NCI-H1092 treated with DMSO at 0.1 percent for 48 hours (cell line): ENCODE measurements around the gene FBXO21.
"Not testable (repeated sequence)": the region's sequence is repeated elsewhere in the genome, so short reads cannot be mapped to it uniquely, and the experiment has no call there.

ENCODE experiments used
- DNase-seq: peaks from one replicate; lab custom pipeline; 2025; lab: John Stamatoyannopoulos, UW

FBXO21 gene

GRCh38 chr12:117199956-117200744, 9.9 kb upstream of the FBXO21 start:
- not testable (repeated sequence) for DNase-seq

- not testable (repeated sequence) for DNase-seq
Measured at GRCh38 chr12:117196334-117196733, 6.1 kb upstream of the FBXO21 start.

GRCh38 chr12:117195027-117195426, 4.8 kb upstream of the FBXO21 start:
- DNase-seq, result not testable (repeated sequence)

- no peak for DNase-seq
Measured at GRCh38 chr12:117193903-117194302, 3.6 kb upstream of the FBXO21 start.

- not testable (repeated sequence) for DNase-seq
Measured at GRCh38 chr12:117192581-117192980, 2.3 kb upstream of the FBXO21 start.

GRCh38 chr12:117192057-117192456, 1.8 kb upstream of the FBXO21 start:
- DNase-seq, result no peak

- peak; percentile 25 for DNase-seq
Measured at GRCh38 chr12:117189725-117190209, 503 bp downstream of the FBXO21 start.

GRCh38 chr12:117188961-117189724, 1.1 kb downstream of the FBXO21 start:
- DNase-seq, result peak; percentile 25

GRCh38 chr12:117188121-117188665, 2.1 kb downstream of the FBXO21 start:
- DNase-seq, result no peak

GRCh38 chr12:117187421-117187820, 2.8 kb downstream of the FBXO21 start:
- DNase-seq, result no peak

GRCh38 chr12:117182866-117183265, 7.4 kb downstream of the FBXO21 start:
- no peak for DNase-seq

- not testable (repeated sequence) for DNase-seq
Measured at GRCh38 chr12:117181468-117181843, 8.8 kb downstream of the FBXO21 start.

GRCh38 chr12:117180758-117181467, 9.4 kb downstream of the FBXO21 start:
- no peak for DNase-seq

- no peak for DNase-seq
Measured at GRCh38 chr12:117178745-117179144, 11.5 kb downstream of the FBXO21 start.

- DNase-seq, result no peak
Measured at GRCh38 chr12:117178301-117178700, 12.0 kb downstream of the FBXO21 start.

GRCh38 chr12:117172168-117172567, 18.1 kb downstream of the FBXO21 start:
- DNase-seq, result no peak

GRCh38 chr12:117171499-117172162, 18.6 kb downstream of the FBXO21 start:
- no peak for DNase-seq

- DNase-seq, result no peak
Measured at GRCh38 chr12:117169548-117169947, 20.7 kb downstream of the FBXO21 start.

- DNase-seq, result no peak
Measured at GRCh38 chr12:117168976-117169375, 21.3 kb downstream of the FBXO21 start.

- DNase-seq, result no peak
Measured at GRCh38 chr12:117167769-117168168, 22.5 kb downstream of the FBXO21 start.

GRCh38 chr12:117166107-117166506, 24.2 kb downstream of the FBXO21 start:
- no peak for DNase-seq

GRCh38 chr12:117165342-117165741, 24.9 kb downstream of the FBXO21 start:
- DNase-seq, result peak; percentile 60
